OCI-LY1 (cell line): ENCODE data around the gene SLC27A1.

Source experiments
- H2AFZ ChIP-seq: fragments of 200-600 bp; sonication (generic), shearing (Covaris generic); 2 replicates; pipeline ENCODE4 v1.6.0; 2014; ENCODE audit warnings: antibody characterized with exemption, mild to moderate bottlenecking, low read length
- H3F3A ChIP-seq: fragments of 200-600 bp; sonication (generic), shearing (Covaris generic); 2 replicates; pipeline ENCODE4 v1.6.0; 2014; ENCODE audit warnings: mild to moderate bottlenecking, antibody characterized with exemption, low read length, moderate library complexity; ENCODE audit not compliant: insufficient read depth
- H3K27ac ChIP-seq: fragments of 200-600 bp; sonication (generic); 2 replicates; pipeline ENCODE4 v1.5.1; 2014; ENCODE audit warnings: low read length, mixed run types, mild to moderate bottlenecking, low read depth; ENCODE audit not compliant: poor library complexity, severe bottlenecking
- H3K27me3 ChIP-seq: fragments of 200-600 bp; sonication (generic); 2 replicates; pipeline ENCODE4 v1.6.0; 2014; ENCODE audit warnings: antibody characterized with exemption, mild to moderate bottlenecking, low read length, moderate library complexity; ENCODE audit not compliant: insufficient read depth
- H3K36me3 ChIP-seq: fragments of 200-600 bp; sonication (generic); 2 replicates; pipeline ENCODE4 v1.6.1; 2014; ENCODE audit warnings: mild to moderate bottlenecking, antibody characterized with exemption, low read length, moderate library complexity, mixed read lengths; ENCODE audit not compliant: insufficient read depth
- H3K4me1 ChIP-seq: fragments of 200-600 bp; sonication (generic); 2 replicates; pipeline ENCODE4 v1.5.1; 2014; ENCODE audit warnings: mild to moderate bottlenecking, low read length, moderate library complexity; ENCODE audit not compliant: insufficient read depth, severe bottlenecking
- H3K4me2 ChIP-seq: fragments of 200-600 bp; sonication (generic), shearing (Covaris generic); 2 replicates; pipeline ENCODE4 v1.6.1; 2014; ENCODE audit warnings: low read length
- H3K4me3 ChIP-seq: fragments of 200-600 bp; sonication (generic); 2 replicates; pipeline ENCODE4 v1.5.1; 2014; ENCODE audit warnings: low read length, low read depth, mild to moderate bottlenecking, mixed read lengths; ENCODE audit not compliant: poor library complexity, severe bottlenecking
- H3K79me2 ChIP-seq: fragments of 200-600 bp; shearing (Covaris generic); 2 replicates; pipeline ENCODE4 v1.6.1; 2016; ENCODE audit warnings: mixed run types, low read length, mixed read lengths; ENCODE audit not compliant: insufficient read depth
- H3K9ac ChIP-seq: fragments of 200-600 bp; sonication (generic), shearing (Covaris generic); 2 replicates; pipeline ENCODE4 v1.6.1; 2014; ENCODE audit warnings: mild to moderate bottlenecking, low read length, mixed read lengths
- H3K9me2 ChIP-seq: fragments of 200-600 bp; sonication (generic), shearing (Covaris generic); 2 replicates; pipeline ENCODE4 v1.6.1; 2014; ENCODE audit warnings: low read depth, mild to moderate bottlenecking, low read length, mixed read lengths
- H3K9me3 ChIP-seq: fragments of 200-600 bp; shearing (Covaris generic); 2 replicates; pipeline ENCODE4 v1.6.1; 2014; ENCODE audit warnings: low read length, mixed read lengths
- H4K20me1 ChIP-seq: fragments of 200-600 bp; sonication (generic), shearing (Covaris generic); 2 replicates; pipeline ENCODE4 v1.6.0; 2016; ENCODE audit warnings: mild to moderate bottlenecking, low read length; ENCODE audit not compliant: insufficient read depth
- EZH2 ChIP-seq: fragments of 200-600 bp; sonication (generic), shearing (Covaris generic); IDR thresholded peaks from 2 replicates; pipeline ENCODE4 v1.8.0; 2017; ENCODE audit warnings: borderline replicate concordance, mixed run types, mild to moderate bottlenecking, antibody characterized with exemption, low read length, moderate library complexity, mixed read lengths
- TF ChIP-seq, protein P1 (sequence below): fragments of 200-600 bp; sonication (generic), shearing (Covaris generic); IDR thresholded peaks from 2 replicates; pipeline ENCODE4 v1.5.1; 2017; ENCODE audit warnings: mild to moderate bottlenecking, antibody characterized with exemption, low read length, moderate library complexity, mixed read lengths

Gene SLC27A1

GRCh38 chr19:17469092-17469480 is 1.2 kb upstream of the SLC27A1 start:
- Histone ChIP-seq H3K9me3 (no peaks in the 10 kb centered on the region), H3K4me2 (peak overlapping the region; percentile 90), H2AFZ (no peak overlapping the region)

DNA sequence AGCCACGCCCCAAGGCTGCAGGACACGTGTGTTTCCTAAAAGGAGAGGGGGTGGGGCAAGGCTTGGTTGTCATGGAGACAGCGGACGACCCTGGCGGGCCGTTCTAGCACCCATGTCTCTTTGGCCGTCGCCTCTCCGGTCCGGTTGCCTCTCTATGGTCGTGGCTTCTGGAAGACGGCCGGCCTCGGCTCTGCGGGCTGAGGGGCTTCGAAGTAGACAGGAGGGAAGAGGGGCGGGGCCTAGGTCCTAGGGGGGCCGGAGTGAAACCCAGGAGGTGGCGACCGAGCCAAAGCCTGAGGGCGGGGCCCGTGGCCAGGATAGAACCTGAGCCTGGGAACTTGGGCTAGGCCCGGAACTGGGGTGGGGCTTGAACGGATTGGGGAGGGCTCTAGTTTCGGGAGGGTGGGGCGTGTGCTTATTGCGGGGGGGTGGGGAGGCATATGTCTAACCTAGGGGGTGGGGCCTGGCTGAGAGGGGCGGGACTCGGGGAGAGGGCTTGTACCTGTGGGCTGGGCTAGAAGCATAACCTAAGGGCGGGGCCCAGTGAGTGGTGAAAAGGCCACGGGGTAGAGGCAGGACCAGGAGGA is 750 bp upstream of the SLC27A1 start:
- Histone ChIP-seq H3K36me3 (no peaks in the 10 kb centered on the region), H3K4me1 (peaks cover 12% of the 10 kb centered on the region), H3K9ac (peak overlapping the region; percentile 45; the same call in 1 of the 2 replicates), H3K9me2 (no peaks in the 10 kb centered on the region), H3K27ac (no peak overlapping the region), H3K9me3 (no peaks in the 10 kb centered on the region), H4K20me1 (no peaks in the 10 kb centered on the region), H3K4me2 (peak overlapping the region; percentile 90), H2AFZ (no peak overlapping the region), H3F3A (no peaks in the 10 kb centered on the region), H3K4me3 (peak overlapping the region; percentile 74), H3K27me3 (peaks cover 4% of the 10 kb centered on the region; the same call in 1 of the 2 replicates), H3K79me2 (no peaks in the 10 kb centered on the region)
- TF ChIP-seq, protein P1, sequence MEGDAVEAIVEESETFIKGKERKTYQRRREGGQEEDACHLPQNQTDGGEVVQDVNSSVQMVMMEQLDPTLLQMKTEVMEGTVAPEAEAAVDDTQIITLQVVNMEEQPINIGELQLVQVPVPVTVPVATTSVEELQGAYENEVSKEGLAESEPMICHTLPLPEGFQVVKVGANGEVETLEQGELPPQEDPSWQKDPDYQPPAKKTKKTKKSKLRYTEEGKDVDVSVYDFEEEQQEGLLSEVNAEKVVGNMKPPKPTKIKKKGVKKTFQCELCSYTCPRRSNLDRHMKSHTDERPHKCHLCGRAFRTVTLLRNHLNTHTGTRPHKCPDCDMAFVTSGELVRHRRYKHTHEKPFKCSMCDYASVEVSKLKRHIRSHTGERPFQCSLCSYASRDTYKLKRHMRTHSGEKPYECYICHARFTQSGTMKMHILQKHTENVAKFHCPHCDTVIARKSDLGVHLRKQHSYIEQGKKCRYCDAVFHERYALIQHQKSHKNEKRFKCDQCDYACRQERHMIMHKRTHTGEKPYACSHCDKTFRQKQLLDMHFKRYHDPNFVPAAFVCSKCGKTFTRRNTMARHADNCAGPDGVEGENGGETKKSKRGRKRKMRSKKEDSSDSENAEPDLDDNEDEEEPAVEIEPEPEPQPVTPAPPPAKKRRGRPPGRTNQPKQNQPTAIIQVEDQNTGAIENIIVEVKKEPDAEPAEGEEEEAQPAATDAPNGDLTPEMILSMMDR = no peak
- TF ChIP-seq EZH2 = no peak

More at GRCh38 chr19:17469092-17469480, 1.2 kb upstream of the SLC27A1 start:
- TF ChIP-seq, protein P1 = no peak
- no peak for TF ChIP-seq EZH2
- no peaks in the 10 kb centered on the region for H4K20me1 ChIP-seq
- H3K9me2 ChIP-seq = no peaks in the 10 kb centered on the region
- H3K4me1 ChIP-seq = peaks cover 12% of the 10 kb centered on the region
- H3K36me3 ChIP-seq = no peaks in the 10 kb centered on the region
- H3K4me3 ChIP-seq = peak overlapping the region; percentile 74
- H3K79me2 ChIP-seq = no peaks in the 10 kb centered on the region
- peaks cover 4% of the 10 kb centered on the region; the same call in 1 of the 2 replicates for H3K27me3 ChIP-seq
- peak overlapping the region; percentile 24; the same call in 1 of the 2 replicates for H3K9ac ChIP-seq
- H3F3A ChIP-seq = no peaks in the 10 kb centered on the region
- H3K27ac ChIP-seq = no peak overlapping the region

DNA sequence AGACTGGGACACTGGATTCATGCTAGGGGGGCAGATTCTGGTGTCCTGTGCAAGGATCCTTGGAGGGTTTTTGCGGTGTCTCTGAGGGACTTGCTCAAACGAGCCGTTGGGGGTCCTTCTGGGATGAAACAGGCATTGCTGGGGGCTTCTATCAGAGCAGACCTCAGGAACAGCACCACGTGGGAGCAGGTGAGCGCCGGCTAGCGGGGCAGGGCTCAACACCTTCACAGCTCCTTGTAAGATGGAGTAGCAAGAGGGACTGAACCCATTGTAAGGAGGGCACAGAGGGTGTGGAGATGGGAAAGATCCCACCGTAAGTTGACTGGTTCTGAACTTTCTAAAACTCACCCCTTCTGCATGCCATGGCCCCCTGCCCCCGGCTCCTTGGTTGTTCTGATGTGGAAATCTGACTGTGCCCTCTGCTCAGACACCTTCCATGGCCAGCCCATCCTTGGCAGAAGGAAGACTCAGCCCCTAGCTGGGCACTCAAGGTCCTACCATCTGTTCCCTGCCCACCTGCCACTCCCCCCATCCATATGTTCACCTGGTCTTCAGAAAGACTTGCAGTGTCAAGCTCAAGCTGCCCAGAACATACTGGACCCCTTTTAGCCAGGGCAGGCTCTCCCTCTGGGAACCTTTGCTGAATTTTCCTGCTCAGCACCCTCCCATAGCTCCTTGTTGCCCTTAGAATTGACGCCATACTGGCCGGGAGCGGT is 1.2 kb downstream of the SLC27A1 start:
- H3K27ac ChIP-seq = no peak overlapping the region
- H3K4me2 ChIP-seq = peak overlapping the region; percentile 90; the same call in 1 of the 2 replicates
- H3K27me3 ChIP-seq = peaks cover 4% of the 10 kb centered on the region; the same call in 1 of the 2 replicates
- no peaks in the 10 kb centered on the region for H3K9me2 ChIP-seq
- H3K4me3 ChIP-seq = no peak overlapping the region
- H3K79me2 ChIP-seq = no peaks in the 10 kb centered on the region
- no peak overlapping the region for H3K9ac ChIP-seq
- no peaks in the 10 kb centered on the region for H3K9me3 ChIP-seq
- no peaks in the 10 kb centered on the region for H3K36me3 ChIP-seq
- no peaks in the 10 kb centered on the region for H4K20me1 ChIP-seq
- H3K4me1 ChIP-seq = peaks cover 12% of the 10 kb centered on the region
- TF ChIP-seq, protein P1 = no peak
- TF ChIP-seq EZH2 = no peak
- H3F3A ChIP-seq = no peaks in the 10 kb centered on the region
- no peak overlapping the region for H2AFZ ChIP-seq
